ENCODE data around the gene ADD1. TPM values are rescaled to one million over a fixed set of nuclear protein-coding genes. Genes with fewer than 3 reads are reported as not detected.

ADD1 gene
- total and polyA plus RNA-seq, 2 of the 13 experiments (the other 11 are each of a cell fraction or from before 2014, with no cell fraction given) = 73.9 to 122 TPM

- BruUV-seq (replicated peaks) = no TSS peak
- intact Hi-C loops (cut with micrococcal nuclease; ENCODE audit: unreplicated experiment) (loop anchor here (5.0 to 10.0 kb wide), 2 partner anchors 75 to 97 kb away; partner anchors contain the start of gene ADD1), in situ Hi-C loops (cut with HindIII; ENCODE audit: extremely low pct_ligation_motif_present, low pct_unique_long_range_greater_than_20kb) (no loop called here)
- Histone ChIP-seq H3K27ac (ENCODE audit: extremely low read length, insufficient read depth, low read length) (no peak overlapping the region), H3K9me3 (ENCODE audit: low read length) (no peaks in the 10 kb centered on the region), H3K36me3 (replicated peaks in 1 of 2; ENCODE audit: control insufficient read depth in 1 of 2, insufficient read depth in 2 of 2, low read length in 2 of 2) (peaks cover 38 to 66% of the 10 kb centered on the region in 2 experiments), H2AFZ (ENCODE audit: low read length) (no peak overlapping the region), H4K20me1 (ENCODE audit: insufficient read depth, low read length) (peaks cover 19% of the 10 kb centered on the region; the same call in 1 of the 2 replicates), H3K4me1 (ENCODE audit: insufficient read depth, low read length) (peaks cover 26% of the 10 kb centered on the region), H3K79me2 (ENCODE audit: insufficient read depth, low read length) (peaks cover 10% of the 10 kb centered on the region), H3K9ac (ENCODE audit: insufficient read depth, low read depth, low read length) (no peak overlapping the region), H3K27me3 (ENCODE audit: control insufficient read depth in 1 of 2, insufficient read depth in 2 of 2, low read length in 2 of 2) (no peaks in the 10 kb centered on the region; a peak in 1 of 5 replicates), H3K4me2 (ENCODE audit: low read depth, low read length) (no peak overlapping the region), H3K4me3 (replicated peaks in 1 of 3; ENCODE audit: insufficient read depth in 1 of 3, low read depth in 2 of 3, low read length in 3 of 3) (no peak overlapping the region)
- 97% methylated on average over 20 of the region's 30 CpGs for WGBS (ENCODE audit: low lambda C conversion rate)
- CTCF ChIA-PET (ENCODE audit: low intra/inter-chr PET ratio, low total read pairs) = no interaction called here
- ATAC-seq = no peak
- TF ChIP-seq RBM22 (optimal IDR thresholded peaks at IDR 0.05; ENCODE audit: low read length) (peak; percentile 43), CHD2 (IDR thresholded peaks at IDR 0.05; ENCODE audit: low read depth, low read length) (no peak), ZBTB44 (CRISPR knock-in tag; IDR thresholded peaks at IDR 0.05) (no peak), AGO2 (optimal IDR thresholded peaks at IDR 0.05; ENCODE audit: low read depth, low read length) (peak; percentile 82), JUNB (CRISPR knock-in tag; IDR thresholded peaks at IDR 0.05; ENCODE audit: borderline replicate concordance) (no peak), POGZ (CRISPR knock-in tag; IDR thresholded peaks at IDR 0.05) (no peak), ATF7-NPFF (CRISPR knock-in tag; IDR thresholded peaks at IDR 0.05; ENCODE audit: low read depth) (no peak), ZSCAN20 (CRISPR knock-in tag; IDR thresholded peaks at IDR 0.05; ENCODE audit: borderline replicate concordance) (no peak), ZNF775 (CRISPR knock-in tag; IDR thresholded peaks at IDR 0.05; ENCODE audit: borderline replicate concordance) (no peak), NBN (conservative IDR thresholded peaks at IDR 0.05) (no peak), FUBP1 (CRISPR knock-in tag; IDR thresholded peaks at IDR 0.05; ENCODE audit: borderline replicate concordance) (no peak), ZNF614 (CRISPR knock-in tag; IDR thresholded peaks at IDR 0.05; ENCODE audit: borderline replicate concordance) (no peak), PCBP2 (optimal IDR thresholded peaks at IDR 0.05; ENCODE audit: low read depth, low read length, poor library complexity, severe bottlenecking) (no peak), RBFOX2 (IDR thresholded peaks at IDR 0.05; ENCODE audit: low read depth, low read length) (0 out of 2 replicates have a peak, but pooled peaks have one; percentile 26), ONECUT2 (CRISPR knock-in tag; IDR thresholded peaks at IDR 0.05) (no peak), SRY (CRISPR knock-in tag; IDR thresholded peaks at IDR 0.05) (no peak), ZNF740 (CRISPR knock-in tag; IDR thresholded peaks at IDR 0.05) (no peak), XBP1 (CRISPR knock-in tag; IDR thresholded peaks at IDR 0.05) (no peak), ZFP36L1 (CRISPR knock-in tag; IDR thresholded peaks at IDR 0.05) (no peak)
- no peak for FAIRE-seq
- POLR2A ChIA-PET = no interaction called here
- DNase-seq (ENCODE audit: low spot score) = no peak
Observed at GRCh38 chr4:2939383-2940243, 96.0 kb downstream of the ADD1 start.
